IPS-NIHi7 (cell line): ENCODE measurements around the gene C10orf105.

Source experiments
- DNase-seq: peaks from one replicate; pipeline ENCODE4 v3.0.0; 2012; ENCODE audit warnings: mixed read lengths; ENCODE audit errors: extremely low spot score

C10orf105 gene

GRCh38 chr10:71675295-71675970 lies 44.1 kb downstream of the C10orf105 start:
- DNase-seq, result no peak

GRCh38 chr10:71671994-71672946 lies 47.3 kb downstream of the C10orf105 start:
- DNase-seq, result no peak

GRCh38 chr10:71667387-71667752 lies 52.2 kb downstream of the C10orf105 start:
- no peak for DNase-seq

- no peak for DNase-seq
Measured at GRCh38 chr10:71666639-71667386, 52.8 kb downstream of the C10orf105 start.

GRCh38 chr10:71665456-71665855 lies 54.1 kb downstream of the C10orf105 start:
- DNase-seq, result no peak

GRCh38 chr10:71664585-71664984 lies 55.0 kb downstream of the C10orf105 start:
- DNase-seq, result no peak

- DNase-seq, result no peak
Measured at GRCh38 chr10:71663311-71663710, 56.3 kb downstream of the C10orf105 start.

GRCh38 chr10:71661779-71662336 lies 57.7 kb downstream of the C10orf105 start:
- DNase-seq, result no peak
